Globus pallidus (tissue), 1 donor: ENCODE data around the gene NFASC.

Experiments used
- DNase-seq: peaks from one replicate; pipeline ENCODE4 v3.0.0-alpha.2; 2015; ENCODE audit warnings: low spot score

The NFASC gene

GRCh38 chr1:204859861-204860267 lies 10.8 kb upstream of the NFASC start:
- no peak for DNase-seq

GRCh38 chr1:204863024-204863423 lies 7.6 kb upstream of the NFASC start:
- DNase-seq = peak; percentile 76

GRCh38 chr1:204863730-204864129 lies 6.9 kb upstream of the NFASC start:
- no peak for DNase-seq

GRCh38 chr1:204866051-204866596 lies 4.5 kb upstream of the NFASC start:
- DNase-seq = no peak

GRCh38 chr1:204867203-204867602 lies 3.5 kb upstream of the NFASC start:
- no peak for DNase-seq

- peak; percentile 51 for DNase-seq
Observed at GRCh38 chr1:204867666-204868339, 2.9 kb upstream of the NFASC start.

GRCh38 chr1:204868340-204868700 lies 2.3 kb upstream of the NFASC start:
- DNase-seq = peak; percentile 86

- DNase-seq = no peak
Observed at GRCh38 chr1:204869097-204869496, 1.6 kb upstream of the NFASC start.

- DNase-seq = no peak
Observed at GRCh38 chr1:204871405-204872037, 859 bp downstream of the NFASC start.

GRCh38 chr1:204872262-204872881 lies 1.7 kb downstream of the NFASC start:
- DNase-seq = no peak

GRCh38 chr1:204873176-204873575 lies 2.5 kb downstream of the NFASC start:
- peak; percentile 49 for DNase-seq

- no peak for DNase-seq
Observed at GRCh38 chr1:204873714-204874113, 3.1 kb downstream of the NFASC start.

- peak; percentile 66 for DNase-seq
Observed at GRCh38 chr1:204874274-204874673, 3.6 kb downstream of the NFASC start.

GRCh38 chr1:204875255-204875654 lies 4.6 kb downstream of the NFASC start:
- DNase-seq = no peak

- no peak for DNase-seq
Observed at GRCh38 chr1:204878621-204879234, 8.1 kb downstream of the NFASC start.

- DNase-seq = no peak
Observed at GRCh38 chr1:204879351-204879750, 8.7 kb downstream of the NFASC start.

GRCh38 chr1:204880906-204881305 lies 10.2 kb downstream of the NFASC start:
- DNase-seq = no peak

- DNase-seq = no peak
Observed at GRCh38 chr1:204882479-204882878, 11.8 kb downstream of the NFASC start.

- DNase-seq = no peak
Observed at GRCh38 chr1:204883405-204883804, 12.7 kb downstream of the NFASC start.

- DNase-seq = peak; percentile 91
Observed at GRCh38 chr1:204885288-204885711, 14.6 kb downstream of the NFASC start.

- DNase-seq = no peak
Observed at GRCh38 chr1:204885790-204886189, 15.1 kb downstream of the NFASC start.

GRCh38 chr1:204887846-204888245 lies 17.2 kb downstream of the NFASC start:
- DNase-seq = no peak

GRCh38 chr1:204888294-204888693 lies 17.6 kb downstream of the NFASC start:
- DNase-seq = no peak
